ENCODE results near the gene NTSR2. TPM values are rescaled to one million over a fixed set of nuclear protein-coding genes. Genes with fewer than 3 reads are reported as not detected.
A peak's percentile ranks its signal among the peaks of the same experiment; 100 is the strongest.

Gene NTSR2
- total RNA-seq, 4 donors from 2014 or later, result 0.87 to 4.2 (median 2.1) TPM; not detected in 1

DNA sequence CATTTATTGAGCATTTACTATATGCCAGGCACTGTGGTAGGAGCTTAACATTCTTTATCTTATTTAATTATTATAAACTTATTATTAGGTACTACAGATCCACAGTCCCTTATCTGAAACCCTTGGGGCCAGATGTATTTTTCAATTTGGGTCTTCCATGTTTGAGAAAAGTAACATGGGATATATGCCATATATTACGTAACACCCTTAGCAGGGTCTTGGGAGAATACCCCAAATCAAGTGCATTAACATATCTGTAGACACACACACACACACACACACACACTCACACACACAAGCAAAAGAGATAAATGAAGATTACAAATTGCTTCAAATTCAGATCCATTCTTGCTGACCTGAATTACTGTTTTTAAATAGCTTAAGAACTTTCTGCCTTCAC lies 13.7 kb downstream of the NTSR2 start:
- 91 to 100% methylated on average over 1 of the region's 1 CpG for WGBS, 2 donors
- no peak overlapping the region for H3K27ac ChIP-seq
- no peaks in the 10 kb centered on the region for H3K9me3 ChIP-seq
- H3K4me1 ChIP-seq, result peaks cover 0 to 22% (median 9%) of the 10 kb centered on the region in 4 donors
- TF ChIP-seq EP300 (IDR thresholded peaks at IDR 0.05), result no peak
- no peak for TF ChIP-seq CTCF (IDR thresholded peaks at IDR 0.05)
- TF ChIP-seq POLR2A (IDR thresholded peaks at IDR 0.05), result no peak
- no peak overlapping the region for H3K4me3 ChIP-seq
- H3K36me3 ChIP-seq, result no peaks in the 10 kb centered on the region
- H3K27me3 ChIP-seq, result no peaks in the 10 kb centered on the region
- DNase-seq (ENCODE audit: low spot score in 2 of 2), result no peak

DNA sequence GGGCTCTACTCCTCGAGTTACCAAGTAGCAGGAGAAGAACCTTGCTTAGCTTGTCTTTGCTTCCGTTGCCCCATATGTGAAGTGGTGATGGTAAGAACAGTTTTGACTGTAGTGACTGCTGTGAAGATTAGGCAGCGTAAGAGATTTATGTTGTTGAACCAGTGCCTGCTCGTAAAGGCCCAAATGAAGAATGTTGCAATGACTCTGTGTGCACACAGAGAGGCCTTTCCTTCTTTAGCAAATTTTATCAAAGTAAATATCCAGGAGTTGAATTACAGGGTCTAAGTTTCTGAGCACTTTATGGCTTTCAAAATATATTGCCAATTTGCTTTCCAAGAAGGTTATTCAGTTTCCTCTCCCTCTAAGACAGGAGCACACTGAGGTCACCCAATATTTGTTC lies 14.5 kb downstream of the NTSR2 start:
- WGBS, 2 donors, result 69 to 84% methylated on average over 4 of the region's 4 CpGs
- H3K36me3 ChIP-seq, result no peaks in the 10 kb centered on the region
- no peak for DNase-seq (ENCODE audit: low spot score in 2 of 2)
- H3K4me3 ChIP-seq, result no peak overlapping the region
- peaks cover 0 to 22% (median 13%) of the 10 kb centered on the region in 4 donors for H3K4me1 ChIP-seq
- H3K27ac ChIP-seq, result no peak overlapping the region
- no peaks in the 10 kb centered on the region for H3K27me3 ChIP-seq
- no peaks in the 10 kb centered on the region for H3K9me3 ChIP-seq
- no peak for TF ChIP-seq POLR2A (IDR thresholded peaks at IDR 0.05)
- TF ChIP-seq CTCF (IDR thresholded peaks at IDR 0.05), result no peak
- no peak for TF ChIP-seq EP300 (IDR thresholded peaks at IDR 0.05)

GRCh38 chr2:11652553-11652952 lies 17.4 kb downstream of the NTSR2 start:
- DNase-seq (ENCODE audit: low spot score in 2 of 2), result peak in 1 of 2 donors; percentile 29

DNA sequence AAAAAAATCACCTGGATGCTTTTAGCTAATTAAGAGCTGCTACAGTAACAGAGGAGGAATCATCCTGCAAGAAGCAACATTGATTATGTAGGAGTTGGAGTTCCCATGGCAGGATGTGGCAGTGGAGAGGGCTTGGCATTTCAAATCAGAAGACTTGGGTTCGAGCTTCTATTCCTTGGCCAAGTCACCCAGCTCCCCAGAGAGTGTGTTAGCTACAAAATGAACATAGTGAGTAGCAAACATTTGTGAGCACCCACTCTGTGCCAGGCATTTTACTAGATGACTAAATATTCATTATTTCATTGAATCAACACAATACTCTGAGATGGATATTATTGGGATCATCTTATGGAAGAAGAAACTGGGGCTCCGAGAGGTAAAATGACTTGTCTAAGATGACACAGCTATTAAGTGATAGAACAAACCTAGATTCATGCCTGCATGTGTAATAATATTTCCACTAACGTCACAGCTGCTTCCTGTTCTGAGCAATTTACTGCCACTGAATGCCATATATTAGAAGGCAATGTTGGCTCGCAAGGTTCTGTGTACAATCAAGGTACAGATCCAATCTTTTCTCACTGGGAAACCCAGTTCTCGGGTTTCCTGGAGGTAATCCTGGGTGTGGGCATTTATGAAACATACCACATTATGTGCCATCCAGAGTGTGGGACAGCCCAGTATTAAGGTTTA lies 18.0 kb downstream of the NTSR2 start:
- no peak for DNase-seq (ENCODE audit: low spot score in 2 of 2)
- TF ChIP-seq CTCF (IDR thresholded peaks at IDR 0.05) (no peak), EP300 (IDR thresholded peaks at IDR 0.05) (no peak), POLR2A (IDR thresholded peaks at IDR 0.05) (no peak)
- H3K4me1 ChIP-seq, result peaks cover 0 to 22% (median 13%) of the 10 kb centered on the region in 4 donors
- H3K27me3 ChIP-seq, result no peaks in the 10 kb centered on the region
- H3K4me3 ChIP-seq, result no peak overlapping the region
- H3K36me3 ChIP-seq, result no peaks in the 10 kb centered on the region
- WGBS, 2 donors, result 62 to 72% methylated on average over 5 of the region's 5 CpGs
- no peaks in the 10 kb centered on the region for H3K9me3 ChIP-seq
- H3K27ac ChIP-seq, result peak overlapping the region in 1 of 4 donors; percentile 74

More at GRCh38 chr2:11652553-11652952, 17.4 kb downstream of the NTSR2 start:
- no peaks in the 10 kb centered on the region for H3K27me3 ChIP-seq
- H3K9me3 ChIP-seq, result no peaks in the 10 kb centered on the region
- TF ChIP-seq POLR2A (IDR thresholded peaks at IDR 0.05), result no peak
- TF ChIP-seq CTCF (IDR thresholded peaks at IDR 0.05), result no peak
- peak; percentile 25 to 60 for TF ChIP-seq EP300 (IDR thresholded peaks at IDR 0.05)
- H3K27ac ChIP-seq, result peak overlapping the region in 2 of 4 donors; percentile 74 to 79
- WGBS, 2 donors, result 8 to 20% methylated on average over 3 of the region's 3 CpGs
- no peak overlapping the region for H3K4me3 ChIP-seq
- peaks cover 0 to 22% (median 13%) of the 10 kb centered on the region in 4 donors for H3K4me1 ChIP-seq
- no peaks in the 10 kb centered on the region for H3K36me3 ChIP-seq

GRCh38 chr2:11649093-11649492 lies 20.9 kb downstream of the NTSR2 start:
- 52 to 59% methylated on average over 2 of the region's 2 CpGs for WGBS, 2 donors
- Histone ChIP-seq H3K27ac (no peak overlapping the region), H3K36me3 (no peaks in the 10 kb centered on the region)

More at GRCh38 chr2:11649093-11649492, 20.9 kb downstream of the NTSR2 start:
- Histone ChIP-seq H3K9me3 (no peaks in the 10 kb centered on the region), H3K4me3 (no peak overlapping the region), H3K27me3 (no peaks in the 10 kb centered on the region), H3K4me1 (peaks cover 0 to 22% (median 13%) of the 10 kb centered on the region in 4 donors)
- DNase-seq (ENCODE audit: low spot score in 2 of 2), result no peak
- TF ChIP-seq CTCF (IDR thresholded peaks at IDR 0.05), result no peak
- TF ChIP-seq POLR2A (IDR thresholded peaks at IDR 0.05), result no peak
- TF ChIP-seq EP300 (IDR thresholded peaks at IDR 0.05), result no peak

Measured in tibial nerve (tissue), 4 donors.